ENCODE data around the gene LRCH1. TPM values are rescaled to one million over a fixed set of nuclear protein-coding genes. Genes with fewer than 3 reads are reported as not detected.

The LRCH1 gene
- polyA plus RNA-seq, 1 donor: 16.3 TPM

- H3K4me3 ChIP-seq (ENCODE audit: low read length): no peak overlapping the region
- DNase-seq: no peak
- no peaks in the 10 kb centered on the region for H3K27me3 ChIP-seq (ENCODE audit: control insufficient read depth, insufficient read depth, low read length)
- no peaks in the 10 kb centered on the region for H3K9me3 ChIP-seq (ENCODE audit: control insufficient read depth, low read depth, low read length)
- no peaks in the 10 kb centered on the region for H3K4me1 ChIP-seq (ENCODE audit: control insufficient read depth, insufficient read depth, low read length)
- WGBS (ENCODE audit: insufficient coverage, low lambda C conversion rate): 75% methylated on average over 1 of the region's 3 CpGs
- no peak overlapping the region for H3K27ac ChIP-seq (ENCODE audit: low read length)
- H3K36me3 ChIP-seq (ENCODE audit: control insufficient read depth, insufficient read depth, low read length): no peaks in the 10 kb centered on the region
Observed at GRCh38 chr13:46531953-46532352, 21.0 kb upstream of the LRCH1 start.

- Histone ChIP-seq H3K27me3 (ENCODE audit: control insufficient read depth, insufficient read depth, low read length) (no peaks in the 10 kb centered on the region), H3K27ac (ENCODE audit: low read length) (no peak overlapping the region), H3K36me3 (ENCODE audit: control insufficient read depth, insufficient read depth, low read length) (no peaks in the 10 kb centered on the region), H3K4me1 (ENCODE audit: control insufficient read depth, insufficient read depth, low read length) (no peaks in the 10 kb centered on the region), H3K4me3 (ENCODE audit: low read length) (no peak overlapping the region), H3K9me3 (ENCODE audit: control insufficient read depth, low read depth, low read length) (no peaks in the 10 kb centered on the region)
- DNase-seq: no peak
- 100% methylated on average over 1 of the region's 4 CpGs for WGBS (ENCODE audit: insufficient coverage, low lambda C conversion rate)
Observed at GRCh38 chr13:46535002-46535401, 18.0 kb upstream of the LRCH1 start.

- Histone ChIP-seq H3K9me3 (ENCODE audit: control insufficient read depth, low read depth, low read length) (no peaks in the 10 kb centered on the region), H3K27me3 (ENCODE audit: control insufficient read depth, insufficient read depth, low read length) (no peaks in the 10 kb centered on the region), H3K4me1 (ENCODE audit: control insufficient read depth, insufficient read depth, low read length) (no peaks in the 10 kb centered on the region), H3K27ac (ENCODE audit: low read length) (no peak overlapping the region), H3K36me3 (ENCODE audit: control insufficient read depth, insufficient read depth, low read length) (no peaks in the 10 kb centered on the region), H3K4me3 (ENCODE audit: low read length) (no peak overlapping the region)
- no peak for DNase-seq
- 100% methylated on average over 1 of the region's 1 CpG for WGBS (ENCODE audit: insufficient coverage, low lambda C conversion rate)
Observed at GRCh38 chr13:46535825-46536224, 17.1 kb upstream of the LRCH1 start.

- Histone ChIP-seq H3K9me3 (ENCODE audit: control insufficient read depth, low read depth, low read length) (no peaks in the 10 kb centered on the region), H3K27ac (ENCODE audit: low read length) (no peak overlapping the region), H3K36me3 (ENCODE audit: control insufficient read depth, insufficient read depth, low read length) (no peaks in the 10 kb centered on the region), H3K4me1 (ENCODE audit: control insufficient read depth, insufficient read depth, low read length) (no peaks in the 10 kb centered on the region), H3K27me3 (ENCODE audit: control insufficient read depth, insufficient read depth, low read length) (no peaks in the 10 kb centered on the region), H3K4me3 (ENCODE audit: low read length) (no peak overlapping the region)
- WGBS (ENCODE audit: insufficient coverage, low lambda C conversion rate): no CpG with 5 or more reads among the region's 2 CpGs
- DNase-seq: no peak
Observed at GRCh38 chr13:46536341-46536740, 16.6 kb upstream of the LRCH1 start.

DNA sequence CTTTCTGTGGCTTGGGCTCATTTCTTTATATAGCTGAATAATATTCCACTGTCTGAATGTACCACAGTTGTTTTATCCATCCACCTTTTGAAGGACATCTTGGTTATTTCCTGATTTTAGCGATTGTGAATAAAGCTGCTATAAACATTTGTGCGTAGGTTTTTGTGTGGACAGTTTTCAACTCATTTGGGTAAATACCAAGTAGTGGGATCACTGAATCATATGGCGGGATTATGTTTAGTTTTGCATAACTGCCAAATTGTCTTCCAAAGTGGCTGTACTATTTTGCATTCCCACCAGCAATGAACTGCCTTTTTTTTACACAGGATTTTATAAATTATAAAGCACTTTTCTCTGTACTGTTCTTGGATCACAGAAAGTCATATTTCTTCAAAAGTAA lies 13.7 kb upstream of the LRCH1 start:
- Histone ChIP-seq H3K9me3 (ENCODE audit: control insufficient read depth, low read depth, low read length) (no peaks in the 10 kb centered on the region), H3K27me3 (ENCODE audit: control insufficient read depth, insufficient read depth, low read length) (no peaks in the 10 kb centered on the region), H3K27ac (ENCODE audit: low read length) (no peak overlapping the region), H3K4me1 (ENCODE audit: control insufficient read depth, insufficient read depth, low read length) (no peaks in the 10 kb centered on the region), H3K4me3 (ENCODE audit: low read length) (no peak overlapping the region), H3K36me3 (ENCODE audit: control insufficient read depth, insufficient read depth, low read length) (no peaks in the 10 kb centered on the region)
- DNase-seq: no peak
- 90% methylated on average over 2 of the region's 3 CpGs for WGBS (ENCODE audit: insufficient coverage, low lambda C conversion rate)

GRCh38 chr13:46541210-46541609 lies 11.8 kb upstream of the LRCH1 start:
- H3K4me3 ChIP-seq (ENCODE audit: low read length): no peak overlapping the region
- WGBS (ENCODE audit: insufficient coverage, low lambda C conversion rate): no CpG with 5 or more reads among the region's 4 CpGs
- no peaks in the 10 kb centered on the region for H3K36me3 ChIP-seq (ENCODE audit: control insufficient read depth, insufficient read depth, low read length)
- H3K9me3 ChIP-seq (ENCODE audit: control insufficient read depth, low read depth, low read length): no peaks in the 10 kb centered on the region
- no peaks in the 10 kb centered on the region for H3K4me1 ChIP-seq (ENCODE audit: control insufficient read depth, insufficient read depth, low read length)
- H3K27ac ChIP-seq (ENCODE audit: low read length): no peak overlapping the region
- peaks cover 2% of the 10 kb centered on the region for H3K27me3 ChIP-seq (ENCODE audit: control insufficient read depth, insufficient read depth, low read length)
- no peak for DNase-seq

GRCh38 chr13:46542833-46543232 lies 10.1 kb upstream of the LRCH1 start:
- H3K27ac ChIP-seq (ENCODE audit: low read length): no peak overlapping the region
- no peaks in the 10 kb centered on the region for H3K36me3 ChIP-seq (ENCODE audit: control insufficient read depth, insufficient read depth, low read length)
- no peak for DNase-seq
- H3K9me3 ChIP-seq (ENCODE audit: control insufficient read depth, low read depth, low read length): no peaks in the 10 kb centered on the region
- H3K4me1 ChIP-seq (ENCODE audit: control insufficient read depth, insufficient read depth, low read length): no peaks in the 10 kb centered on the region
- no peak overlapping the region for H3K4me3 ChIP-seq (ENCODE audit: low read length)
- peaks cover 2% of the 10 kb centered on the region for H3K27me3 ChIP-seq (ENCODE audit: control insufficient read depth, insufficient read depth, low read length)
- WGBS (ENCODE audit: insufficient coverage, low lambda C conversion rate): no CpG with 5 or more reads among the region's 4 CpGs

GRCh38 chr13:46543287-46543686 lies 9.7 kb upstream of the LRCH1 start:
- Histone ChIP-seq H3K36me3 (ENCODE audit: control insufficient read depth, insufficient read depth, low read length) (no peaks in the 10 kb centered on the region), H3K9me3 (ENCODE audit: control insufficient read depth, low read depth, low read length) (no peaks in the 10 kb centered on the region), H3K27ac (ENCODE audit: low read length) (no peak overlapping the region), H3K27me3 (ENCODE audit: control insufficient read depth, insufficient read depth, low read length) (peaks cover 2% of the 10 kb centered on the region), H3K4me1 (ENCODE audit: control insufficient read depth, insufficient read depth, low read length) (no peaks in the 10 kb centered on the region), H3K4me3 (ENCODE audit: low read length) (no peak overlapping the region)
- no CpG with 5 or more reads among the region's 3 CpGs for WGBS (ENCODE audit: insufficient coverage, low lambda C conversion rate)
- no peak for DNase-seq

- H3K9me3 ChIP-seq (ENCODE audit: control insufficient read depth, low read depth, low read length): no peaks in the 10 kb centered on the region
- no peaks in the 10 kb centered on the region for H3K4me1 ChIP-seq (ENCODE audit: control insufficient read depth, insufficient read depth, low read length)
- H3K27me3 ChIP-seq (ENCODE audit: control insufficient read depth, insufficient read depth, low read length): peaks cover 2% of the 10 kb centered on the region
- no peaks in the 10 kb centered on the region for H3K36me3 ChIP-seq (ENCODE audit: control insufficient read depth, insufficient read depth, low read length)
- H3K27ac ChIP-seq (ENCODE audit: low read length): no peak overlapping the region
- no peak for DNase-seq
- no CpG with 5 or more reads among the region's 2 CpGs for WGBS (ENCODE audit: insufficient coverage, low lambda C conversion rate)
- no peak overlapping the region for H3K4me3 ChIP-seq (ENCODE audit: low read length)
Observed at GRCh38 chr13:46544208-46544607, 8.8 kb upstream of the LRCH1 start.

DNA sequence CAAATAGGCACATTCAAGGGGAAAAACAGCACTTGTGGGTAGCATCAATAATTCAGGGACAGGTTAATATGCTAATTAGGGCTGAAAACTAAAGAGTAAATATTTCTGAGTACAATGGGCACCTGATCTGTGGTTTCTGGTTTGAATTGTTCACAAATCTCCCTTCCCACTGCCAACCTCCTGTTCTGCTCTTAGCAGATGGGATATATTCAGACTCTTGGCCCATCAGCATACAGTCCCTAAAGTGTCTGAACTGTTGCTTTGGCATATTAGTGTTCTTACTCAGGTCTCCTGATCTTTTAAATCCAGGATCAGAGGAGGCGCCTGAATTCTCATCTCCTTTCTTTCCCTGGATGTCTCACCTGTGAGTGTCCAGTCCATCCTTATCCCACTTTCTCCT lies 8.2 kb upstream of the LRCH1 start:
- H3K27ac ChIP-seq (ENCODE audit: low read length): no peak overlapping the region
- H3K9me3 ChIP-seq (ENCODE audit: control insufficient read depth, low read depth, low read length): no peaks in the 10 kb centered on the region
- H3K4me3 ChIP-seq (ENCODE audit: low read length): no peak overlapping the region
- peaks cover 2% of the 10 kb centered on the region for H3K27me3 ChIP-seq (ENCODE audit: control insufficient read depth, insufficient read depth, low read length)
- no peaks in the 10 kb centered on the region for H3K36me3 ChIP-seq (ENCODE audit: control insufficient read depth, insufficient read depth, low read length)
- H3K4me1 ChIP-seq (ENCODE audit: control insufficient read depth, insufficient read depth, low read length): no peaks in the 10 kb centered on the region
- no peak for DNase-seq
- no CpG with 5 or more reads among the region's 1 CpG for WGBS (ENCODE audit: insufficient coverage, low lambda C conversion rate)

GRCh38 chr13:46546084-46546768 lies 6.7 kb upstream of the LRCH1 start:
- WGBS (ENCODE audit: insufficient coverage, low lambda C conversion rate): 100% methylated on average over 1 of the region's 8 CpGs
- H3K27me3 ChIP-seq (ENCODE audit: control insufficient read depth, insufficient read depth, low read length): peaks cover 2% of the 10 kb centered on the region
- H3K4me3 ChIP-seq (ENCODE audit: low read length): no peak overlapping the region
- no peak overlapping the region for H3K27ac ChIP-seq (ENCODE audit: low read length)
- no peaks in the 10 kb centered on the region for H3K9me3 ChIP-seq (ENCODE audit: control insufficient read depth, low read depth, low read length)
- H3K36me3 ChIP-seq (ENCODE audit: control insufficient read depth, insufficient read depth, low read length): no peaks in the 10 kb centered on the region
- no peaks in the 10 kb centered on the region for H3K4me1 ChIP-seq (ENCODE audit: control insufficient read depth, insufficient read depth, low read length)
- DNase-seq: no peak

All from large intestine (tissue), 3 donors.